ENCODE results near the gene LIMCH1. TPM values are rescaled to one million over a fixed set of nuclear protein-coding genes. Genes with fewer than 3 reads are reported as not detected.
A peak's percentile ranks its signal among the peaks of the same experiment; 100 is the strongest.
"Not testable (repeated sequence)": the region's sequence is repeated elsewhere in the genome, so short reads cannot be mapped to it uniquely, and the experiment has no call there.

LIMCH1 gene
- total RNA-seq (2021), result 3.3 and 4.0 TPM in 2 replicates
- long read RNA-seq, full-length matches to known transcripts, result 2 of 13 reads
- long read RNA-seq, partial matches to known transcripts, result 9 of 13 reads
- long read RNA-seq, other reads (novel, unspliced or antisense), result 2 of 13 reads

- Histone ChIP-seq H2AFZ (ENCODE audit: low read length) (no peak within 1 kb of the TSS), H3K23me2 (ENCODE audit: insufficient read length, low read depth, low read length, poor library complexity, severe bottlenecking) (no peaks in the 10 kb centered on the region), H3K23ac (ENCODE audit: insufficient read length, low read depth, low read length) (no peak within 1 kb of the TSS), H2BK120ac (ENCODE audit: low read depth, low read length, poor library complexity, severe bottlenecking) (no peak within 1 kb of the TSS), H3K4me1 (ENCODE audit: insufficient read depth, low read length) (peaks cover 2% of the 10 kb centered on the region; the same call in 1 of the 2 replicates), H3K18ac (ENCODE audit: insufficient read length, low read depth, low read length) (no peak within 1 kb of the TSS), H4K91ac (ENCODE audit: insufficient read length, low read depth, low read length) (no peak within 1 kb of the TSS), H3K56ac (ENCODE audit: insufficient read length, low read depth, low read length) (no peak within 1 kb of the TSS), H3K27me3 (ENCODE audit: insufficient read depth, low read length) (no peaks in the 10 kb centered on the region), H2BK15ac (ENCODE audit: low read depth, low read length) (no peak within 1 kb of the TSS), H3K27ac (ENCODE audit: insufficient read length, low read depth, low read length) (no peak within 1 kb of the TSS), H3K14ac (ENCODE audit: insufficient read depth, low read length) (no peak within 1 kb of the TSS), H4K8ac (replicated peaks; ENCODE audit: insufficient read length, low read depth, low read length) (no peak within 1 kb of the TSS), H3K79me1 (ENCODE audit: insufficient read depth, low read depth, low read length, poor library complexity, severe bottlenecking) (no peaks in the 10 kb centered on the region), H2BK5ac (ENCODE audit: insufficient read length, low read length) (no peak within 1 kb of the TSS), H3K79me2 (ENCODE audit: insufficient read depth, low read length) (no peaks in the 10 kb centered on the region), H3K9me3 (ENCODE audit: control insufficient read depth, low read depth, low read length) (no peaks in the 10 kb centered on the region), H4K20me1 (ENCODE audit: control insufficient read depth, insufficient read depth, insufficient read length) (no peaks in the 10 kb centered on the region), H3T11ph (ENCODE audit: low read length) (no peak within 1 kb of the TSS), H3K9ac (ENCODE audit: extremely low read depth, insufficient read length, low read length) (no peak within 1 kb of the TSS), H2AK5ac (ENCODE audit: insufficient read length, low read length) (no peak within 1 kb of the TSS), H4K5ac (ENCODE audit: insufficient read length, low read depth, low read length) (no peak within 1 kb of the TSS), H2BK20ac (ENCODE audit: low read depth, low read length, poor library complexity, severe bottlenecking) (no peak within 1 kb of the TSS), H3K4ac (ENCODE audit: low read depth, low read length) (no peak within 1 kb of the TSS), H2BK12ac (ENCODE audit: insufficient read length, low read depth, low read length) (no peak within 1 kb of the TSS), H3K4me2 (ENCODE audit: insufficient read depth, insufficient read length, low read length) (no peak within 1 kb of the TSS)
- Mint-ChIP-seq H3K36me3 (ENCODE audit: insufficient read depth in 1 of 3, low read depth in 3 of 3) (no peaks in the 10 kb centered on the region), H3K27ac (no peak within 1 kb of the TSS), H3K4me3 (no peak within 1 kb of the TSS), H3K4me1 (peaks cover 13 to 26% of the 10 kb centered on the region in 2 experiments), H3K27me3 (ENCODE audit: low read depth) (no peaks in the 10 kb centered on the region), H3K9me3 (no peaks in the 10 kb centered on the region)
- no CpG with 5 or more reads among the region's 9 CpGs for WGBS (ENCODE audit: extremely low coverage, insufficient read length, low lambda C conversion rate)
- no peak for TF ChIP-seq CTCF (conservative IDR thresholded peaks at IDR 0.05)
- DNase-seq, result peak; percentile 66
Observed at GRCh38 chr4:41538017-41538733, at the start of gene LIMCH1. Gene LIMCH1 (plus strand): TSS chr4:41538157. CDS start chr4:41605996, 67,839 bp downstream.

DNA sequence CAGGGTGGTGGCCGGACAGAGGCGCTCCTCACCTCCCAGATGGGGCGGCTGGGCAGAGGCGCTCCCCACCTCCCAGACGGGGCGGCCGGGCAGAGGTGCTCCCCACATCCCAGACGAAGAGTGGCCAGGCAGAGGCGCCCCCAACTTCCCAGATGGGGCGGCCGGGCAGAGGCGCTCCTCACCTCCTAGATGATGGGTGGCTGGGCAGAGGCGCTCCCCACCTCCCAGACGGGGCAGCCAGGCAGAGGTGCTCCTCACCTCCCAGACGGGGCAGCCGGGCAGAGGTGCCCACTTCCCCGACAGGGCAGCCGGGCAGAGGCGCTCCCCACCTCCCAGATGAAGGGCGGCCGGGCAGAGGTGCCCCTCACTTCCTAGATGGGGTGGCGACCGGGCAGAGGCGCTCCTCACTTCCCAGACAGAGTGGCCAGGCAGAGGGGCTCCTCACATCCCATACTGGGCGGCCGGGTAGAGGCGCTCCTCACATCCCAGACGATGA lies 46.8 kb upstream of the LIMCH1 start:
- WGBS (ENCODE audit: extremely low coverage, insufficient read length, low lambda C conversion rate), result no CpG with 5 or more reads among the region's 28 CpGs
- not testable (repeated sequence) for H3K4me3 Mint-ChIP-seq

More for the DNA sequence above, 46.8 kb upstream of the LIMCH1 start:
- not testable (repeated sequence) for H4K5ac ChIP-seq (ENCODE audit: insufficient read length, low read depth, low read length); H2BK5ac ChIP-seq (ENCODE audit: insufficient read length, low read length); H3K4me1 Mint-ChIP-seq; H3T11ph ChIP-seq (ENCODE audit: low read length); H3K27me3 Mint-ChIP-seq (ENCODE audit: low read depth); H2AFZ ChIP-seq (ENCODE audit: low read length); H3K27ac ChIP-seq (ENCODE audit: insufficient read length, low read depth, low read length); H3K4me2 ChIP-seq (ENCODE audit: insufficient read depth, insufficient read length, low read length); H3K14ac ChIP-seq (ENCODE audit: insufficient read depth, low read length); H3K27ac Mint-ChIP-seq; H3K79me1 ChIP-seq (ENCODE audit: insufficient read depth, low read depth, low read length, poor library complexity, severe bottlenecking); H3K18ac ChIP-seq (ENCODE audit: insufficient read length, low read depth, low read length); H3K23me2 ChIP-seq (ENCODE audit: insufficient read length, low read depth, low read length, poor library complexity, severe bottlenecking); H4K8ac ChIP-seq (replicated peaks; ENCODE audit: insufficient read length, low read depth, low read length); H2BK20ac ChIP-seq (ENCODE audit: low read depth, low read length, poor library complexity, severe bottlenecking); H3K4ac ChIP-seq (ENCODE audit: low read depth, low read length); H2AK5ac ChIP-seq (ENCODE audit: insufficient read length, low read length); H2BK15ac ChIP-seq (ENCODE audit: low read depth, low read length); H2BK120ac ChIP-seq (ENCODE audit: low read depth, low read length, poor library complexity, severe bottlenecking); H3K56ac ChIP-seq (ENCODE audit: insufficient read length, low read depth, low read length); H4K91ac ChIP-seq (ENCODE audit: insufficient read length, low read depth, low read length); H3K4me1 ChIP-seq (ENCODE audit: insufficient read depth, low read length); DNase-seq; H3K9ac ChIP-seq (ENCODE audit: extremely low read depth, insufficient read length, low read length); H4K20me1 ChIP-seq (ENCODE audit: control insufficient read depth, insufficient read depth, insufficient read length); H3K79me2 ChIP-seq (ENCODE audit: insufficient read depth, low read length); H2BK12ac ChIP-seq (ENCODE audit: insufficient read length, low read depth, low read length); H3K27me3 ChIP-seq (ENCODE audit: insufficient read depth, low read length); H3K23ac ChIP-seq (ENCODE audit: insufficient read length, low read depth, low read length); H3K9me3 ChIP-seq (ENCODE audit: control insufficient read depth, low read depth, low read length)
- peaks cover 22 to 24% of the 10 kb centered on the region in 2 experiments for H3K9me3 Mint-ChIP-seq
- peaks cover 14 to 31% (median 17%) of the 10 kb centered on the region in 3 experiments for H3K36me3 Mint-ChIP-seq (ENCODE audit: insufficient read depth in 1 of 3, low read depth in 3 of 3)
